ENCODE results near the gene EPN3.
A peak's percentile ranks its signal among the peaks of the same experiment; 100 is the strongest.

Gene EPN3

GRCh38 chr17:50551433-50551815, 18.9 kb downstream of the EPN3 start:
- no peak for DNase-seq

GRCh38 chr17:50551884-50552283, 19.3 kb downstream of the EPN3 start:
- no peak for DNase-seq

GRCh38 chr17:50554201-50554600, 21.7 kb downstream of the EPN3 start:
- no peak for DNase-seq

GRCh38 chr17:50556803-50557202, 24.3 kb downstream of the EPN3 start:
- peak; percentile 63 for DNase-seq

- no peak for DNase-seq
Observed at GRCh38 chr17:50557630-50558029, 25.1 kb downstream of the EPN3 start.

GRCh38 chr17:50558091-50558490, 25.6 kb downstream of the EPN3 start:
- no peak for DNase-seq

GRCh38 chr17:50558581-50558940, 26.0 kb downstream of the EPN3 start:
- DNase-seq: no peak

GRCh38 chr17:50558941-50559614, 26.5 kb downstream of the EPN3 start:
- DNase-seq: no peak

- DNase-seq: no peak
Observed at GRCh38 chr17:50559674-50560184, 27.2 kb downstream of the EPN3 start.

GRCh38 chr17:50560185-50560824, 27.8 kb downstream of the EPN3 start, which contains the start of gene CACNA1G:
Gene CACNA1G, plus strand, starts transcription at chr17:50560715. Its CDS starts 745 bp downstream, at chr17:50561460.
- peak; percentile 94 for DNase-seq

- no peak for DNase-seq
Observed at GRCh38 chr17:50560931-50561745, 28.6 kb downstream of the EPN3 start.

- no peak for DNase-seq
Observed at GRCh38 chr17:50561746-50562141, 29.2 kb downstream of the EPN3 start.

GRCh38 chr17:50562242-50563091, 29.9 kb downstream of the EPN3 start:
- DNase-seq: no peak

- DNase-seq: no peak
Observed at GRCh38 chr17:50563092-50563511, 30.6 kb downstream of the EPN3 start.

GRCh38 chr17:50564916-50565315, 32.4 kb downstream of the EPN3 start:
- DNase-seq: no peak

- DNase-seq: no peak
Observed at GRCh38 chr17:50565402-50566350, 33.1 kb downstream of the EPN3 start.

GRCh38 chr17:50566886-50567285, 34.4 kb downstream of the EPN3 start:
- DNase-seq: no peak

- no peak for DNase-seq
Observed at GRCh38 chr17:50568659-50569058, 36.1 kb downstream of the EPN3 start.

GRCh38 chr17:50569592-50569991, 37.1 kb downstream of the EPN3 start:
- DNase-seq: no peak

GRCh38 chr17:50570032-50570431, 37.5 kb downstream of the EPN3 start:
- no peak for DNase-seq

GRCh38 chr17:50570528-50570927, 38.0 kb downstream of the EPN3 start:
- no peak for DNase-seq

- no peak for DNase-seq
Observed at GRCh38 chr17:50571681-50572080, 39.1 kb downstream of the EPN3 start.

All from NCI-H510A treated with DMSO at 0.1 percent for 48 hours (cell line).